Breast epithelium (tissue), 4 donors: Measurements from ENCODE around the gene CDH18. TPM values are rescaled to one million over a fixed set of nuclear protein-coding genes. Genes with fewer than 3 reads are reported as not detected.

Experiments used
- DNase-seq, 2 donors: peaks; one replicate each; pipeline ENCODE4 v3.0.0-alpha.2; 2019; ENCODE audit warnings: low spot score in 2 of 2
- H3K27ac ChIP-seq, 2 donors: fragments of 200-600 bp; sonication (generic) in 1 of 2; one replicate each; pipeline ENCODE4 v1.5.1; 2016 to 2019; ENCODE audit warnings: mild to moderate bottlenecking in 1 of 2
- H3K27me3 ChIP-seq, 2 donors: fragments of 200-600 bp; sonication (generic) in 1 of 2; one replicate each; pipeline versions ENCODE4 v1.5.1 to v1.6.0; 2017 to 2019; ENCODE audit warnings: control low read depth in 1 of 2, mild to moderate bottlenecking in 1 of 2
- H3K36me3 ChIP-seq: fragments of 200-600 bp; one replicate; pipeline ENCODE4 v1.5.1; 2019
- H3K4me1 ChIP-seq, 2 donors: fragments of 200-600 bp; sonication (generic); one replicate each; pipeline ENCODE4 v1.5.1; 2016 to 2019; ENCODE audit warnings: control low read depth in 1 of 2
- H3K4me3 ChIP-seq, 3 donors: fragments of 200-600 bp; sonication (generic); 1 replicate in 2 of 3; 2 replicates in 1 of 3; pipeline ENCODE4 v1.5.1; 2016 to 2019; ENCODE audit warnings: mild to moderate bottlenecking in 3 of 3, moderate library complexity in 2 of 3
- H3K9me3 ChIP-seq, 2 donors: fragments of 200-600 bp; sonication (generic) in 1 of 2; one replicate each; pipeline ENCODE4 v1.5.1; 2016 to 2019; ENCODE audit warnings: control low read depth in 1 of 2
- CTCF ChIP-seq, 3 donors: fragments of 450-650 bp; IDR thresholded peaks; one replicate each; pipeline ENCODE4 v1.5.1; 2016 to 2017; ENCODE audit warnings: antibody characterized with exemption in 3 of 3, mild to moderate bottlenecking in 3 of 3, moderate library complexity in 3 of 3
- POLR2A ChIP-seq: fragments of 450-650 bp; IDR thresholded peaks from one replicate; pipeline ENCODE4 v1.6.1; 2016; ENCODE audit warnings: antibody characterized with exemption, mild to moderate bottlenecking, moderate library complexity
- POLR2AphosphoS5 ChIP-seq, 3 donors: sonication (generic); formaldehyde crosslinking; IDR thresholded peaks; one replicate each; pipeline ENCODE4 v1.6.1; 2017; ENCODE audit warnings: antibody characterized with exemption in 3 of 3
- intact Hi-C: fragments of 100-400 bp; cut with DNase I; formaldehyde crosslinking; loops from one replicate; pipeline ENCODE4 v1.15.1; 2023; ENCODE audit warnings: low total_unique reads
- total RNA-seq, 3 donors: library from RNA; depleted of rRNA; stranded (reverse); fragments of >200 nt; gene quantifications; one replicate each; pipeline ENCODE4 v1.1.0, GENCODE V29; 2016

Gene CDH18
- total RNA-seq, 3 donors from 2014 or later = not detected

GRCh38 chr5:19940192-19940591 lies 47.8 kb downstream of the CDH18 start:
- intact Hi-C loops = no loop called here
- H3K4me3 ChIP-seq = no peak overlapping the region
- TF ChIP-seq CTCF (IDR thresholded peaks at IDR 0.05) (no peak), POLR2A (no peak), POLR2AphosphoS5 (IDR thresholded peaks at IDR 0.05) (no peak)

GRCh38 chr5:19930451-19930850 lies 57.5 kb downstream of the CDH18 start:
- no peaks in the 10 kb centered on the region for H3K4me1 ChIP-seq
- H3K9me3 ChIP-seq = no peaks in the 10 kb centered on the region
- no peak for DNase-seq
- no peaks in the 10 kb centered on the region for H3K27me3 ChIP-seq
- no peak overlapping the region for H3K4me3 ChIP-seq
- H3K36me3 ChIP-seq = no peaks in the 10 kb centered on the region
- intact Hi-C loops = no loop called here
- TF ChIP-seq CTCF (IDR thresholded peaks at IDR 0.05) (no peak), POLR2AphosphoS5 (IDR thresholded peaks at IDR 0.05) (no peak), POLR2A (no peak)
- no peak overlapping the region for H3K27ac ChIP-seq

More at GRCh38 chr5:19940192-19940591, 47.8 kb downstream of the CDH18 start:
- Histone ChIP-seq H3K36me3 (no peaks in the 10 kb centered on the region), H3K9me3 (no peaks in the 10 kb centered on the region), H3K27me3 (no peaks in the 10 kb centered on the region), H3K27ac (no peak overlapping the region), H3K4me1 (no peaks in the 10 kb centered on the region)
- no peak for DNase-seq

- no peaks in the 10 kb centered on the region for H3K27me3 ChIP-seq
- no peaks in the 10 kb centered on the region for H3K4me1 ChIP-seq
- no peaks in the 10 kb centered on the region for H3K9me3 ChIP-seq
- no peak for DNase-seq
- no peak overlapping the region for H3K4me3 ChIP-seq
- intact Hi-C loops = no loop called here
- TF ChIP-seq CTCF (IDR thresholded peaks at IDR 0.05) (no peak), POLR2A (no peak), POLR2AphosphoS5 (IDR thresholded peaks at IDR 0.05) (no peak)
- no peak overlapping the region for H3K27ac ChIP-seq
- H3K36me3 ChIP-seq = no peaks in the 10 kb centered on the region
Measured at GRCh38 chr5:19928562-19929421, 59.2 kb downstream of the CDH18 start.

- intact Hi-C loops = no loop called here
- no peaks in the 10 kb centered on the region for H3K36me3 ChIP-seq
- DNase-seq = no peak
- H3K9me3 ChIP-seq = no peaks in the 10 kb centered on the region
- H3K27ac ChIP-seq = no peak overlapping the region
- no peak overlapping the region for H3K4me3 ChIP-seq
- TF ChIP-seq POLR2A (no peak), CTCF (IDR thresholded peaks at IDR 0.05) (no peak), POLR2AphosphoS5 (IDR thresholded peaks at IDR 0.05) (no peak)
- H3K4me1 ChIP-seq = no peaks in the 10 kb centered on the region
- no peaks in the 10 kb centered on the region for H3K27me3 ChIP-seq
Measured at GRCh38 chr5:19927919-19928318, 60.1 kb downstream of the CDH18 start.

GRCh38 chr5:19927170-19927569 lies 60.8 kb downstream of the CDH18 start:
- no peaks in the 10 kb centered on the region for H3K36me3 ChIP-seq
- no peak for DNase-seq
- H3K4me3 ChIP-seq = no peak overlapping the region
- H3K27ac ChIP-seq = no peak overlapping the region
- no peaks in the 10 kb centered on the region for H3K9me3 ChIP-seq
- H3K4me1 ChIP-seq = no peaks in the 10 kb centered on the region
- H3K27me3 ChIP-seq = no peaks in the 10 kb centered on the region
- intact Hi-C loops = no loop called here
- TF ChIP-seq POLR2AphosphoS5 (IDR thresholded peaks at IDR 0.05) = no peak
- no peak for TF ChIP-seq CTCF (IDR thresholded peaks at IDR 0.05)
- TF ChIP-seq POLR2A = no peak
